ENCODE results near the gene ACTR3. TPM values are rescaled to one million over a fixed set of nuclear protein-coding genes. Genes with fewer than 3 reads are reported as not detected.

Gene ACTR3
- total and polyA plus RNA-seq, 2 of the 8 experiments (the other 6 are each of a cell fraction or from before 2014, with no cell fraction given), result 51.7 to 184 TPM

DNA sequence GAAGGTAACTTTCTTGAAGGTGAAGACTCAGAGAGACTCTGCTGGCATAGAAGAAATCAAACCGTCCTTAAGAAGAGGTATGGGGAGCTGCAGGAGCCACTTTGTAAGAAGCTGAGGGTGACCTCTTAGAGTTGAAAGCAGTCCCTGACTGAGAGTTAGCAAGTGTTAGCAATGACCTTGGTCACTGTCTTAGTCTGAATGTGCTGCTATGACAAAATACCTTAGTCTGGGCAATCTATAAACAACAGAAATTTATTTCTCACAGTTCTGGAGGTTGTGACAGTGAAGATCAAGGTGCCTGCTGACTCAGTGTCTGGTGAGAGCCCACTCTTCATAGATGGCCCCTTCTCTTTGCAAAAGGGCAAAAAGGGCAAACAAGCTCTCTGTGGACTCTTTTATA is 35.7 kb upstream of the ACTR3 start:
- H3K4me3 ChIP-seq (ENCODE audit: extremely low read depth in 1 of 4, insufficient read depth in 2 of 4, low read depth in 3 of 4, low read length in 4 of 4), result no peak overlapping the region
- H3K27ac ChIP-seq (ENCODE audit: low read depth, low read length), result no peak overlapping the region
- no peak overlapping the region for H3K14ac ChIP-seq (ENCODE audit: insufficient read length)
- no peaks in the 10 kb centered on the region for H3K79me1 ChIP-seq (ENCODE audit: low read depth, low read length)
- H3K4me1 ChIP-seq (replicated peaks in 1 of 4; ENCODE audit: control insufficient read depth in 3 of 4, insufficient read depth in 4 of 4, low read length in 3 of 4), result no peaks in the 10 kb centered on the region
- H2BK12ac ChIP-seq (ENCODE audit: low read depth, low read length), result no peak overlapping the region
- H3K23me2 ChIP-seq (ENCODE audit: low read depth, low read length), result no peaks in the 10 kb centered on the region; the same call in 1 of the 2 replicates
- no peak overlapping the region for H3K9ac ChIP-seq (replicated peaks in 1 of 4; ENCODE audit: extremely low read depth in 1 of 4, low read depth in 3 of 4, low read length in 3 of 4)
- H4K91ac ChIP-seq (replicated peaks; ENCODE audit: insufficient read length, low read length), result no peak overlapping the region
- H3K4me2 ChIP-seq (ENCODE audit: insufficient read depth in 1 of 2, low read depth in 2 of 2, low read length in 2 of 2), result no peak overlapping the region
- no peak overlapping the region for H4K5ac ChIP-seq (ENCODE audit: insufficient read length, low read depth, low read length)
- H3K9me3 ChIP-seq (ENCODE audit: insufficient read depth in 2 of 2, low read depth in 1 of 2, low read length in 1 of 2), result no peaks in the 10 kb centered on the region
- H2BK120ac ChIP-seq (replicated peaks; ENCODE audit: low read depth, low read length), result no peak overlapping the region
- H3K79me2 ChIP-seq (ENCODE audit: control insufficient read depth in 1 of 2, insufficient read depth in 2 of 2, low read length in 2 of 2), result no peaks in the 10 kb centered on the region
- no peak overlapping the region for H3K56ac ChIP-seq (replicated peaks; ENCODE audit: insufficient read length, low read depth, low read length)
- no peak overlapping the region for H2AK5ac ChIP-seq (ENCODE audit: low read depth, low read length)
- H3K27me3 ChIP-seq (replicated peaks in 1 of 4; ENCODE audit: control insufficient read depth in 3 of 4, extremely low read depth in 1 of 4, insufficient read depth in 3 of 4, low read length in 3 of 4), result no peaks in the 10 kb centered on the region
- CTCF ChIA-PET (ENCODE audit: partially characterized antibody), result interaction anchor here (0.6 to 1.5 kb wide), 2 partner anchors 16 to 29 kb away, joined by 3 read pairs; no protein-coding TSS in a partner anchor
- H4K20me1 ChIP-seq (replicated peaks in 1 of 2; ENCODE audit: control insufficient read depth in 1 of 2, insufficient read depth in 2 of 2, low read length in 2 of 2), result no peaks in the 10 kb centered on the region
- no peak overlapping the region for H2BK15ac ChIP-seq (ENCODE audit: low read length)
- H2BK20ac ChIP-seq (ENCODE audit: low read length), result no peak overlapping the region
- no peak overlapping the region for H2BK5ac ChIP-seq (ENCODE audit: low read depth, low read length)
- no peak overlapping the region for H3K4ac ChIP-seq (replicated peaks; ENCODE audit: insufficient read length, low read depth, low read length)
- WGBS, 2 experiments (ENCODE audit: extremely low coverage in 1 of 2, insufficient coverage in 1 of 2, insufficient read length in 1 of 2, insufficient replicate concordance in 2 of 2, low coverage in 1 of 2, low lambda C conversion rate in 2 of 2, missing lambda C conversion rate in 1 of 2), result 79% methylated on average over 1 of the region's 1 CpG; no CpG with 5 or more reads in 1 of the 2 experiments
- DNase-seq (ENCODE audit: low read depth in 1 of 2, low spot score in 2 of 2) (no peak), FAIRE-seq (no peak)
- H3K18ac ChIP-seq (ENCODE audit: extremely low read depth, low read length), result no peak overlapping the region
- no peak overlapping the region for H2AFZ ChIP-seq (ENCODE audit: low read length)
- POLR2A ChIA-PET (ENCODE audit: partially characterized antibody), result no interaction called here
- TF ChIP-seq SP1 (IDR thresholded peaks at IDR 0.05; ENCODE audit: low read depth, low read length) (no peak), SIRT6 (IDR thresholded peaks at IDR 0.05; ENCODE audit: low read length) (no peak), JUN (IDR thresholded peaks at IDR 0.05; ENCODE audit: low read depth, low read length) (no peak), CBX5 (IDR thresholded peaks at IDR 0.05; ENCODE audit: low read depth, low read length) (no peak), CHD2 (IDR thresholded peaks at IDR 0.05; ENCODE audit: low read length) (no peak), CHD1 (IDR thresholded peaks at IDR 0.05; ENCODE audit: low read depth, low read length) (no peak), CREB1 (IDR thresholded peaks at IDR 0.05) (no peak), SP4 (IDR thresholded peaks at IDR 0.05; ENCODE audit: low read length) (no peak), BACH1 (IDR thresholded peaks at IDR 0.05; ENCODE audit: low read length) (no peak)
- TF ChIP-seq, protein P1, sequence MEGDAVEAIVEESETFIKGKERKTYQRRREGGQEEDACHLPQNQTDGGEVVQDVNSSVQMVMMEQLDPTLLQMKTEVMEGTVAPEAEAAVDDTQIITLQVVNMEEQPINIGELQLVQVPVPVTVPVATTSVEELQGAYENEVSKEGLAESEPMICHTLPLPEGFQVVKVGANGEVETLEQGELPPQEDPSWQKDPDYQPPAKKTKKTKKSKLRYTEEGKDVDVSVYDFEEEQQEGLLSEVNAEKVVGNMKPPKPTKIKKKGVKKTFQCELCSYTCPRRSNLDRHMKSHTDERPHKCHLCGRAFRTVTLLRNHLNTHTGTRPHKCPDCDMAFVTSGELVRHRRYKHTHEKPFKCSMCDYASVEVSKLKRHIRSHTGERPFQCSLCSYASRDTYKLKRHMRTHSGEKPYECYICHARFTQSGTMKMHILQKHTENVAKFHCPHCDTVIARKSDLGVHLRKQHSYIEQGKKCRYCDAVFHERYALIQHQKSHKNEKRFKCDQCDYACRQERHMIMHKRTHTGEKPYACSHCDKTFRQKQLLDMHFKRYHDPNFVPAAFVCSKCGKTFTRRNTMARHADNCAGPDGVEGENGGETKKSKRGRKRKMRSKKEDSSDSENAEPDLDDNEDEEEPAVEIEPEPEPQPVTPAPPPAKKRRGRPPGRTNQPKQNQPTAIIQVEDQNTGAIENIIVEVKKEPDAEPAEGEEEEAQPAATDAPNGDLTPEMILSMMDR (IDR thresholded peaks at IDR 0.05; ENCODE audit: control extremely low read depth in 1 of 3, insufficient read depth in 1 of 3, low read depth in 1 of 3, low read length in 3 of 3), result no peak
- TF ChIP-seq, protein P2, sequence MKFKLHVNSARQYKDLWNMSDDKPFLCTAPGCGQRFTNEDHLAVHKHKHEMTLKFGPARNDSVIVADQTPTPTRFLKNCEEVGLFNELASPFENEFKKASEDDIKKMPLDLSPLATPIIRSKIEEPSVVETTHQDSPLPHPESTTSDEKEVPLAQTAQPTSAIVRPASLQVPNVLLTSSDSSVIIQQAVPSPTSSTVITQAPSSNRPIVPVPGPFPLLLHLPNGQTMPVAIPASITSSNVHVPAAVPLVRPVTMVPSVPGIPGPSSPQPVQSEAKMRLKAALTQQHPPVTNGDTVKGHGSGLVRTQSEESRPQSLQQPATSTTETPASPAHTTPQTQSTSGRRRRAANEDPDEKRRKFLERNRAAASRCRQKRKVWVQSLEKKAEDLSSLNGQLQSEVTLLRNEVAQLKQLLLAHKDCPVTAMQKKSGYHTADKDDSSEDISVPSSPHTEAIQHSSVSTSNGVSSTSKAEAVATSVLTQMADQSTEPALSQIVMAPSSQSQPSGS (IDR thresholded peaks at IDR 0.05; ENCODE audit: low read length), result no peak
- H3K23ac ChIP-seq (ENCODE audit: insufficient read length), result no peak overlapping the region
- no peaks in the 10 kb centered on the region for H3K36me3 ChIP-seq (ENCODE audit: control insufficient read depth in 2 of 4, insufficient read depth in 4 of 4, low read length in 3 of 4)
- H4K8ac ChIP-seq (ENCODE audit: extremely low read depth, insufficient read depth, low read length), result no peak overlapping the region
